Measurements from ENCODE around the gene SS18. TPM values are rescaled to one million over a fixed set of nuclear protein-coding genes. Genes with fewer than 3 reads are reported as not detected.
A peak's percentile ranks its signal among the peaks of the same experiment; 100 is the strongest.

SS18 gene
- total and polyA plus RNA-seq, 2 of the 13 experiments (the other 11 are each of a cell fraction or from before 2014, with no cell fraction given) = 49.2 to 82.7 TPM

DNA sequence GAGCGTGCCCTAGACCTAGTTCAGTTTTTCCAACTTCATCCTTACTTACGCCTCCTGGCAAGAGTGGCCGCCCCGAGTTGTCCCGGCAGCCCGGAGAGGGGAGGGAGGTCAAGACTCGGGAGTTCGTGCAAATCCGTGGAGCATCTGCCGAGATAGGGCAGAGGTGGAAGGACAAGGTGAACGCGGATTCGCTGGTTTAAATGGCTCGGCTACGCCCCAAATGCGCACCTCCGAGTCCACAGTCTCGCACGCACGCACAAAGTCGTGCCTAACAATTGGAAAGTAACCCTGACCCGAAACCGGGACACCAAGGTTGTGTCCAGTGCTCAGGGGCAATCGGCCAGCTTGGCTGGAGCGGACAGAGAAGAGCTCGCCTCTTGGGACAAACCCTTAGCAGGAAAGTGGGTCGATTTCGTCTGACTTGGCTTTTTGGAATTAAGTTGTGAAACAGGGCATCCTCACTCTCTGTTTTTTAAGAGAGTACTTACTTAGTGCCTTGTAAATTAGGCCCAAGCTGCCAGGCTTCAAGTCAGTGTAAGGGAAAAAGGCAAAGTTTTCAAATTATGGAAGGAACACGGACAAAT is 726 bp upstream of the SS18 start (continued):
- TF ChIP-seq KDM1A (CRISPR knock-in tag; IDR thresholded peaks at IDR 0.05) (no peak), RFXANK (CRISPR knock-in tag; IDR thresholded peaks at IDR 0.05) (no peak), ZNF724P (CRISPR knock-in tag; IDR thresholded peaks at IDR 0.05; ENCODE audit: borderline replicate concordance) (no peak), IKZF1 (IDR thresholded peaks at IDR 0.05) (no peak), AGO1 (IDR thresholded peaks at IDR 0.05; ENCODE audit: low read depth, low read length, poor library complexity, severe bottlenecking) (no peak), HCFC1 (IDR thresholded peaks at IDR 0.05; ENCODE audit: low read depth, low read length) (no peak), ZNF251 (CRISPR knock-in tag; IDR thresholded peaks at IDR 0.05) (no peak), SATB2 (CRISPR knock-in tag; IDR thresholded peaks at IDR 0.05) (no peak), MED8 (CRISPR knock-in tag; IDR thresholded peaks at IDR 0.05; ENCODE audit: insufficient replicate concordance) (no peak), SMC3 (IDR thresholded peaks at IDR 0.05; ENCODE audit: low read length) (no peak), NCOR1 (IDR thresholded peaks at IDR 0.05; ENCODE audit: borderline replicate concordance, low read length) (no peak), DNMT3B (CRISPR knock-in tag; conservative IDR thresholded peaks at IDR 0.05) (no peak), CHCHD3 (CRISPR knock-in tag; IDR thresholded peaks at IDR 0.05) (no peak), DMAP1 (CRISPR knock-in tag; IDR thresholded peaks at IDR 0.05) (no peak; the same call in 1 of the 2 replicates), BHLHE40 (IDR thresholded peaks at IDR 0.05; ENCODE audit: low read length) (no peak), PAF1 (CRISPR knock-in tag; IDR thresholded peaks at IDR 0.05) (no peak), ZNF138 (CRISPR knock-in tag; IDR thresholded peaks at IDR 0.05; ENCODE audit: low read depth) (no peak), ZNF674 (CRISPR knock-in tag; IDR thresholded peaks at IDR 0.05; ENCODE audit: low read depth) (no peak), MATR3 (CRISPR knock-in tag; IDR thresholded peaks at IDR 0.05) (no peak), KMT2A (CRISPR knock-in tag; IDR thresholded peaks at IDR 0.05) (peak; percentile 15; the same call in 1 of the 2 replicates), MEIS2 (CRISPR knock-in tag; IDR thresholded peaks at IDR 0.05) (0 out of 2 replicates have a peak, but pooled peaks have one; percentile 1)
- TF ChIP-seq, protein P1, sequence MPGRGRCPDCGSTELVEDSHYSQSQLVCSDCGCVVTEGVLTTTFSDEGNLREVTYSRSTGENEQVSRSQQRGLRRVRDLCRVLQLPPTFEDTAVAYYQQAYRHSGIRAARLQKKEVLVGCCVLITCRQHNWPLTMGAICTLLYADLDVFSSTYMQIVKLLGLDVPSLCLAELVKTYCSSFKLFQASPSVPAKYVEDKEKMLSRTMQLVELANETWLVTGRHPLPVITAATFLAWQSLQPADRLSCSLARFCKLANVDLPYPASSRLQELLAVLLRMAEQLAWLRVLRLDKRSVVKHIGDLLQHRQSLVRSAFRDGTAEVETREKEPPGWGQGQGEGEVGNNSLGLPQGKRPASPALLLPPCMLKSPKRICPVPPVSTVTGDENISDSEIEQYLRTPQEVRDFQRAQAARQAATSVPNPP (CRISPR knock-in tag; IDR thresholded peaks at IDR 0.05) = no peak
- TF ChIP-seq, protein P2, sequence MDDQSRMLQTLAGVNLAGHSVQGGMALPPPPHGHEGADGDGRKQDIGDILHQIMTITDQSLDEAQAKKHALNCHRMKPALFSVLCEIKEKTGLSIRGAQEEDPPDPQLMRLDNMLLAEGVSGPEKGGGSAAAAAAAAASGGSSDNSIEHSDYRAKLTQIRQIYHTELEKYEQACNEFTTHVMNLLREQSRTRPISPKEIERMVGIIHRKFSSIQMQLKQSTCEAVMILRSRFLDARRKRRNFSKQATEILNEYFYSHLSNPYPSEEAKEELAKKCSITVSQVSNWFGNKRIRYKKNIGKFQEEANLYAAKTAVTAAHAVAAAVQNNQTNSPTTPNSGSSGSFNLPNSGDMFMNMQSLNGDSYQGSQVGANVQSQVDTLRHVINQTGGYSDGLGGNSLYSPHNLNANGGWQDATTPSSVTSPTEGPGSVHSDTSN (CRISPR knock-in tag; IDR thresholded peaks at IDR 0.05; ENCODE audit: borderline replicate concordance) = no peak
- TF ChIP-seq, protein P3, sequence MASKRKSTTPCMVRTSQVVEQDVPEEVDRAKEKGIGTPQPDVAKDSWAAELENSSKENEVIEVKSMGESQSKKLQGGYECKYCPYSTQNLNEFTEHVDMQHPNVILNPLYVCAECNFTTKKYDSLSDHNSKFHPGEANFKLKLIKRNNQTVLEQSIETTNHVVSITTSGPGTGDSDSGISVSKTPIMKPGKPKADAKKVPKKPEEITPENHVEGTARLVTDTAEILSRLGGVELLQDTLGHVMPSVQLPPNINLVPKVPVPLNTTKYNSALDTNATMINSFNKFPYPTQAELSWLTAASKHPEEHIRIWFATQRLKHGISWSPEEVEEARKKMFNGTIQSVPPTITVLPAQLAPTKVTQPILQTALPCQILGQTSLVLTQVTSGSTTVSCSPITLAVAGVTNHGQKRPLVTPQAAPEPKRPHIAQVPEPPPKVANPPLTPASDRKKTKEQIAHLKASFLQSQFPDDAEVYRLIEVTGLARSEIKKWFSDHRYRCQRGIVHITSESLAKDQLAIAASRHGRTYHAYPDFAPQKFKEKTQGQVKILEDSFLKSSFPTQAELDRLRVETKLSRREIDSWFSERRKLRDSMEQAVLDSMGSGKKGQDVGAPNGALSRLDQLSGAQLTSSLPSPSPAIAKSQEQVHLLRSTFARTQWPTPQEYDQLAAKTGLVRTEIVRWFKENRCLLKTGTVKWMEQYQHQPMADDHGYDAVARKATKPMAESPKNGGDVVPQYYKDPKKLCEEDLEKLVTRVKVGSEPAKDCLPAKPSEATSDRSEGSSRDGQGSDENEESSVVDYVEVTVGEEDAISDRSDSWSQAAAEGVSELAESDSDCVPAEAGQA (IDR thresholded peaks at IDR 0.05; ENCODE audit: low read depth) = no peak
- TF ChIP-seq, protein P3 (CRISPR knock-in tag; IDR thresholded peaks at IDR 0.05; ENCODE audit: borderline replicate concordance) = 0 out of 2 replicates have a peak, but pooled peaks have one; percentile 41

All from HepG2 (cell line).